LNCAP (cell line): ENCODE data around the gene SORCS1.

ENCODE experiments used
- CTCF ChIP-seq: fragments of 450-650 bp; IDR thresholded peaks from 2 replicates; pipeline ENCODE4 v1.5.1; 2017; ENCODE audit warnings: mild to moderate bottlenecking

The SORCS1 gene

GRCh38 chr10:106917452-106918055 is 247.0 kb downstream of the SORCS1 start:
- TF ChIP-seq CTCF = no peak

GRCh38 chr10:106914016-106914415 is 250.5 kb downstream of the SORCS1 start:
- no peak for TF ChIP-seq CTCF

GRCh38 chr10:106913348-106913747 is 251.2 kb downstream of the SORCS1 start:
- TF ChIP-seq CTCF = no peak

- no peak for TF ChIP-seq CTCF
Measured at GRCh38 chr10:106911096-106911495, 253.4 kb downstream of the SORCS1 start.

- no peak for TF ChIP-seq CTCF
Measured at GRCh38 chr10:106910666-106911065, 253.8 kb downstream of the SORCS1 start.

- TF ChIP-seq CTCF = no peak
Measured at GRCh38 chr10:106908225-106908624, 256.3 kb downstream of the SORCS1 start.

GRCh38 chr10:106904209-106904608 is 260.3 kb downstream of the SORCS1 start:
- no peak for TF ChIP-seq CTCF

GRCh38 chr10:106903180-106903579 is 261.3 kb downstream of the SORCS1 start:
- no peak for TF ChIP-seq CTCF
